HG03135 (cell line): ENCODE results near the gene DLG5.

ENCODE experiments used
- ATAC-seq: cut with Tn5 transposase; IDR thresholded peaks from one replicate; pipeline ENCODE4 v1.9.1; 2021; ENCODE audit warnings: mild to moderate bottlenecking, moderate library complexity; ENCODE audit not compliant: unreplicated experiment

Gene DLG5

GRCh38 chr10:77801474-77802161 lies 124.9 kb downstream of the DLG5 start:
- no peak for ATAC-seq

- ATAC-seq, result no peak
These were observed 125.8 kb downstream of the DLG5 start for GRCh38 chr10:77800738-77801266.

- ATAC-seq, result no peak
These were observed 126.2 kb downstream of the DLG5 start for GRCh38 chr10:77800320-77800719.

GRCh38 chr10:77799352-77799751 lies 127.2 kb downstream of the DLG5 start:
- ATAC-seq, result no peak

GRCh38 chr10:77798940-77799339 lies 127.6 kb downstream of the DLG5 start:
- no peak for ATAC-seq

GRCh38 chr10:77796311-77796915 lies 130.1 kb downstream of the DLG5 start:
- no peak for ATAC-seq

GRCh38 chr10:77795426-77796055 lies 131.0 kb downstream of the DLG5 start:
- ATAC-seq, result no peak

- ATAC-seq, result no peak
These were observed 132.1 kb downstream of the DLG5 start for GRCh38 chr10:77794256-77795142.

GRCh38 chr10:77793831-77794230 lies 132.7 kb downstream of the DLG5 start:
- ATAC-seq, result no peak

GRCh38 chr10:77792155-77792554 lies 134.4 kb downstream of the DLG5 start:
- ATAC-seq, result no peak

GRCh38 chr10:77791506-77791905 lies 135.0 kb downstream of the DLG5 start:
- no peak for ATAC-seq

- no peak for ATAC-seq
These were observed 136.7 kb downstream of the DLG5 start for GRCh38 chr10:77789861-77790260.

GRCh38 chr10:77789016-77789415 lies 137.5 kb downstream of the DLG5 start:
- ATAC-seq, result no peak

GRCh38 chr10:77788496-77789010 lies 138.0 kb downstream of the DLG5 start:
- ATAC-seq, result no peak

GRCh38 chr10:77787440-77787839 lies 139.1 kb downstream of the DLG5 start:
- ATAC-seq, result no peak

GRCh38 chr10:77784856-77785255 lies 141.7 kb downstream of the DLG5 start:
- ATAC-seq, result no peak

- no peak for ATAC-seq
These were observed 144.1 kb downstream of the DLG5 start for GRCh38 chr10:77782328-77783061.

- no peak for ATAC-seq
These were observed 144.9 kb downstream of the DLG5 start for GRCh38 chr10:77781451-77782327.

- no peak for ATAC-seq
These were observed 146.4 kb downstream of the DLG5 start for GRCh38 chr10:77780180-77780579.
